Measurements from ENCODE around the gene CDHR1.

The CDHR1 gene

DNA sequence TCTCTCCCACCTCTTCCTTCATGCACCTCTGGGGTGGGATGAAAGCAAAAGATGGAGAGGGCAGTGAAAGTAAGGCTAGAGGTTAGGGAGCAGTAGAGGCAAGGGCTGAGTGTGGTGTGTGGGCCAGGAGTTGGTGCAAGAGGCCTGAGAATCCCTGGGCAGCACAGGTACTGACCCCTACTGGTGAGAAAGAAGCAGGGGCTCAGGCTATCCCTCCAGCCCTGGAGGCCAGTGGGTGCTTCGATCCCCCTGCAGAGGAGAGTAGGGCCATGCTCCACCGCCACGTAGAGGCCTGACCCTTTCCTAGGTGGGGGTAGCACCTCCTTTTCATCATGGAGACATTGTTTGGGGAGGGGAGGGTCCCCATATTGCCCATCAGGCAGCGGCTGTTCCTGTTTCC is 9.8 kb downstream of the CDHR1 start:
- TF ChIP-seq, protein P1, sequence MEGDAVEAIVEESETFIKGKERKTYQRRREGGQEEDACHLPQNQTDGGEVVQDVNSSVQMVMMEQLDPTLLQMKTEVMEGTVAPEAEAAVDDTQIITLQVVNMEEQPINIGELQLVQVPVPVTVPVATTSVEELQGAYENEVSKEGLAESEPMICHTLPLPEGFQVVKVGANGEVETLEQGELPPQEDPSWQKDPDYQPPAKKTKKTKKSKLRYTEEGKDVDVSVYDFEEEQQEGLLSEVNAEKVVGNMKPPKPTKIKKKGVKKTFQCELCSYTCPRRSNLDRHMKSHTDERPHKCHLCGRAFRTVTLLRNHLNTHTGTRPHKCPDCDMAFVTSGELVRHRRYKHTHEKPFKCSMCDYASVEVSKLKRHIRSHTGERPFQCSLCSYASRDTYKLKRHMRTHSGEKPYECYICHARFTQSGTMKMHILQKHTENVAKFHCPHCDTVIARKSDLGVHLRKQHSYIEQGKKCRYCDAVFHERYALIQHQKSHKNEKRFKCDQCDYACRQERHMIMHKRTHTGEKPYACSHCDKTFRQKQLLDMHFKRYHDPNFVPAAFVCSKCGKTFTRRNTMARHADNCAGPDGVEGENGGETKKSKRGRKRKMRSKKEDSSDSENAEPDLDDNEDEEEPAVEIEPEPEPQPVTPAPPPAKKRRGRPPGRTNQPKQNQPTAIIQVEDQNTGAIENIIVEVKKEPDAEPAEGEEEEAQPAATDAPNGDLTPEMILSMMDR (IDR thresholded peaks at IDR 0.05; ENCODE audit: control insufficient read depth, insufficient read depth, low read depth, low read length, missing control alignments), result peak; percentile 19
- DNase-seq (ENCODE audit: low read depth), result no peak

GRCh38 chr10:84204610-84205009 is 10.3 kb downstream of the CDHR1 start:
- TF ChIP-seq, protein P1 (IDR thresholded peaks at IDR 0.05; ENCODE audit: control insufficient read depth, insufficient read depth, low read depth, low read length, missing control alignments), result no peak
- H3K4me3 ChIP-seq (ENCODE audit: control insufficient read depth, low read depth, low read length), result no peak overlapping the region
- DNase-seq (ENCODE audit: low read depth), result no peak

More for the DNA sequence above, 9.8 kb downstream of the CDHR1 start:
- H3K4me3 ChIP-seq (ENCODE audit: control insufficient read depth, low read depth, low read length), result no peak overlapping the region

DNA sequence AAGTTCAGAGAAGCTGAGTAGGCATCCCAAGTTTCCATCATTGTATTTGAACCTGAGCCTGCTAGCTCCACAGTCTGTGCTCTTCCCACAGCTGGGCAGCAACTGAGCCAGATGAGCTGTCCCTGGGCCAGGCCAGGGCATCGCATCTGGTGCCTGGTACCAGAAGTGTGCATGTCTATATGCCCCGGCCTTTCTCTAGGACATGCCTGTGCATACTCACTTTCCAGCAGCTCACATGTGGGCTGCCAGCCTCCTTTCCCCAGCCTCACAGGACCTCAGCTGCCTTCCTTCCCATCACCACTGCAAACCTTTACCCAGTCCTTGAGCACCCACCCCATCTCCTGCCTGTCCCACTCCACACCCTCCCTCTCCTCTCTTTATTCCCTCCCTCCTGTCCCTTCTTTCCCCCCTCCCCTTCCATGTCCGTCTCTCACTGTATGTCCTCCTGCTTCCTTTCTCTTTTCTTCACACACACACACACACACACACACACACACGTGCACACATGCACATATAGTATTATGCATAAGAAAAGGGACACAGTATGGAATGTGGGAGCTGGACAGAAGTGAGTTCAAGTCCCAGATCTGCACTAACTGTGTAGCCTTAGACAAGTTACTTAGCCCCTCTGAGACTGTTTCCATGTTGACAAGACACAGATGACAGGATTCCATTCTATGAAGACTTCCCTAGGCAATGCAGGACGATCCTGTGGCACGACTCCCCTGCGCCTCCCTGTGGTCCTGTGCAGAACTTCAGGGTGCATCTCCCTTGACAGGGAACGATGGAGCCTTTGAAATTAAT is 10.9 kb downstream of the CDHR1 start:
- no peak overlapping the region for H3K4me3 ChIP-seq (ENCODE audit: control insufficient read depth, low read depth, low read length)
- DNase-seq (ENCODE audit: low read depth), result no peak
- TF ChIP-seq, protein P1 (IDR thresholded peaks at IDR 0.05; ENCODE audit: control insufficient read depth, insufficient read depth, low read depth, low read length, missing control alignments), result peak; percentile 76

GRCh38 chr10:84205853-84206525 is 11.7 kb downstream of the CDHR1 start:
- no peak overlapping the region for H3K4me3 ChIP-seq (ENCODE audit: control insufficient read depth, low read depth, low read length)
- TF ChIP-seq, protein P1 (IDR thresholded peaks at IDR 0.05; ENCODE audit: control insufficient read depth, insufficient read depth, low read depth, low read length, missing control alignments), result no peak
- DNase-seq (ENCODE audit: low read depth), result no peak

- no peak overlapping the region for H3K4me3 ChIP-seq (ENCODE audit: control insufficient read depth, low read depth, low read length)
- DNase-seq (ENCODE audit: low read depth), result no peak
- TF ChIP-seq, protein P1 (IDR thresholded peaks at IDR 0.05; ENCODE audit: control insufficient read depth, insufficient read depth, low read depth, low read length, missing control alignments), result no peak
Observed at GRCh38 chr10:84208023-84208422, 13.7 kb downstream of the CDHR1 start.

DNA sequence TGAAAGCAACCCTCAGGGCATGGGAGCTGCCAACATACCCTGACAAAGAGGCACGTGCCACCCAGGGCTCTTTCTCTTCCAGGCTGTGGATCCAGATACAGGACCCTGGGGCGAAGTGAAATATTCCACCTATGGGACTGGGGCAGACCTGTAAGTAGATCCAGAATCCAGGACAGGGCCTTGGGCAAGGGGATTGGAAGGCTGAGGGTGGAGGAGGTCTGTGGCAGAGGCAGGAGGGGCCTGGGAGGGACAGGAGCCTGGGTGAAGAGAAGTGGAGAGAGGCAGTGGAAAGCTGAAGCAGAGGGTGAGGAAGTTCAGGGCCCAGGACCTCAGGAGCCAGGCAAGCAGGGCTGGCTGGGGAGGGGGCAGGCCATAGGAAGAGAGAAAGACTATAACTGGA is 17.2 kb downstream of the CDHR1 start:
- TF ChIP-seq, protein P1 (IDR thresholded peaks at IDR 0.05; ENCODE audit: control insufficient read depth, insufficient read depth, low read depth, low read length, missing control alignments), result no peak
- DNase-seq (ENCODE audit: low read depth), result no peak
- H3K4me3 ChIP-seq (ENCODE audit: control insufficient read depth, low read depth, low read length), result no peak overlapping the region
